B cell (primary cell): ENCODE measurements around the gene MYD88.

Source experiments
- EZH2 ChIP-seq: IDR thresholded peaks from 2 replicates; pipeline ENCODE4 v1.6.1; 2012; ENCODE audit warnings: borderline replicate concordance, low read depth, mild to moderate bottlenecking, moderate library complexity, low read length; ENCODE audit not compliant: insufficient read depth, poor library complexity, severe bottlenecking
- TF ChIP-seq, protein P1 (sequence below): fragments of 200-600 bp; IDR thresholded peaks from one replicate; pipeline ENCODE4 v1.8.0; 2022; ENCODE audit warnings: antibody characterized with exemption, mild to moderate bottlenecking

DNA sequence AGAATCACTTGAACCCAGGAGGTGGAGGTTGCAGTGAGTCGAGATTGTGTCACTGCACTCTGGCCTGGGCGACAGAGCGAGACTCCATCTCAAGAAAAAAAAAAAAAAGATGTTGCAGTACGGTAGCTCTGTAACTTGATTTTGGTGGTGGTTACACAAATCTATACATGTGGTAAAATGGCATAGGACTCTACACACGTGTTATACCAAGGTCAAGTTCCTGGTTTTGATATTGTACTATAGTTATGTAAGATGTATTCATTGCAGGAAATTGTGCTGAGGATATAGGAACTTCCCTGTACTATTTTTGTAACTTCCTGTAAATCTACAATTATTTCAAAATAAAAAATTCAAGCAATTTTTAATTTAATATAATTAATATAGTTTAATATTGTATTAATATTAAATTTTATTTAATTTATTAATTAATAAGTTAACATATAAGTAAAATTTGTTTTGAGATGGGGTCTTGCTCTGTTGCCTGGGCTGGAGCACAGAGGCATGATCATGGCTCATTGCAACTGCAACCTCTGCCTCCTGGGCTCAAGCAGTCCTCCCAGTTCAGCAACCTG is 9.9 kb downstream of the MYD88 start:
- TF ChIP-seq, protein P1, sequence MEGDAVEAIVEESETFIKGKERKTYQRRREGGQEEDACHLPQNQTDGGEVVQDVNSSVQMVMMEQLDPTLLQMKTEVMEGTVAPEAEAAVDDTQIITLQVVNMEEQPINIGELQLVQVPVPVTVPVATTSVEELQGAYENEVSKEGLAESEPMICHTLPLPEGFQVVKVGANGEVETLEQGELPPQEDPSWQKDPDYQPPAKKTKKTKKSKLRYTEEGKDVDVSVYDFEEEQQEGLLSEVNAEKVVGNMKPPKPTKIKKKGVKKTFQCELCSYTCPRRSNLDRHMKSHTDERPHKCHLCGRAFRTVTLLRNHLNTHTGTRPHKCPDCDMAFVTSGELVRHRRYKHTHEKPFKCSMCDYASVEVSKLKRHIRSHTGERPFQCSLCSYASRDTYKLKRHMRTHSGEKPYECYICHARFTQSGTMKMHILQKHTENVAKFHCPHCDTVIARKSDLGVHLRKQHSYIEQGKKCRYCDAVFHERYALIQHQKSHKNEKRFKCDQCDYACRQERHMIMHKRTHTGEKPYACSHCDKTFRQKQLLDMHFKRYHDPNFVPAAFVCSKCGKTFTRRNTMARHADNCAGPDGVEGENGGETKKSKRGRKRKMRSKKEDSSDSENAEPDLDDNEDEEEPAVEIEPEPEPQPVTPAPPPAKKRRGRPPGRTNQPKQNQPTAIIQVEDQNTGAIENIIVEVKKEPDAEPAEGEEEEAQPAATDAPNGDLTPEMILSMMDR = no peak
- no peak for TF ChIP-seq EZH2
